ENCODE results near the gene HDLBP.

Gene HDLBP

DNA sequence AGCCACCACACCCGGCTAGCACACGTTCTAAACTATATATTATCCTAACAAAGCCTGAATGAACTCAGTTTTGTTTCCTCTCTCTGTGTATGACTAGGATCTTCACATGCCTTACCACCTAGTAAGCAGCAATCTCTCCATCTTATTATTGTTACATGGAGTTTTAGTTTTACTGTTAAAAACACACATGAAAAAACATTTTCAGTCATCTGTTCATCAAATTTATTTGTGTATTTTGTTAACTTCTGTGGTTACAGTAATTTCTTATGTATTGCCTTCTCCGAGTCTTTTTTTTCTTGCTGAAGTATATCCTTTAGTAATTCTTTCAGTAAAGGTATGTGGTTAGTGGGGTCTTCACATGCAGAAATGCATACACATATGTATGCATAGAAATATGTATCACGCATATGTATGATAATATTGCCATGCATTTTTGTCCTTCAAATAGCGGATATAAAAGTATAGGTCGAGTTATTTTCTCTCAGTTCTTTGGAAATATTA, 95.6 kb downstream of the HDLBP start:
- H3K4me3 Mint-ChIP-seq = peak overlapping the region; percentile 93
- H3K27ac Mint-ChIP-seq = no peak overlapping the region
- peaks cover 5% of the 10 kb centered on the region for H3K9me3 Mint-ChIP-seq
- peaks cover 8% of the 10 kb centered on the region for H3K27me3 Mint-ChIP-seq (ENCODE audit: low read depth, poor library complexity)
- H3K4me1 Mint-ChIP-seq = peaks cover 57% of the 10 kb centered on the region
- H3K36me3 Mint-ChIP-seq (ENCODE audit: low read depth) = peaks cover 8% of the 10 kb centered on the region
- TF ChIP-seq, protein P1, sequence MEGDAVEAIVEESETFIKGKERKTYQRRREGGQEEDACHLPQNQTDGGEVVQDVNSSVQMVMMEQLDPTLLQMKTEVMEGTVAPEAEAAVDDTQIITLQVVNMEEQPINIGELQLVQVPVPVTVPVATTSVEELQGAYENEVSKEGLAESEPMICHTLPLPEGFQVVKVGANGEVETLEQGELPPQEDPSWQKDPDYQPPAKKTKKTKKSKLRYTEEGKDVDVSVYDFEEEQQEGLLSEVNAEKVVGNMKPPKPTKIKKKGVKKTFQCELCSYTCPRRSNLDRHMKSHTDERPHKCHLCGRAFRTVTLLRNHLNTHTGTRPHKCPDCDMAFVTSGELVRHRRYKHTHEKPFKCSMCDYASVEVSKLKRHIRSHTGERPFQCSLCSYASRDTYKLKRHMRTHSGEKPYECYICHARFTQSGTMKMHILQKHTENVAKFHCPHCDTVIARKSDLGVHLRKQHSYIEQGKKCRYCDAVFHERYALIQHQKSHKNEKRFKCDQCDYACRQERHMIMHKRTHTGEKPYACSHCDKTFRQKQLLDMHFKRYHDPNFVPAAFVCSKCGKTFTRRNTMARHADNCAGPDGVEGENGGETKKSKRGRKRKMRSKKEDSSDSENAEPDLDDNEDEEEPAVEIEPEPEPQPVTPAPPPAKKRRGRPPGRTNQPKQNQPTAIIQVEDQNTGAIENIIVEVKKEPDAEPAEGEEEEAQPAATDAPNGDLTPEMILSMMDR (IDR thresholded peaks at IDR 0.05) = no peak
- DNase-seq = no peak

DNA sequence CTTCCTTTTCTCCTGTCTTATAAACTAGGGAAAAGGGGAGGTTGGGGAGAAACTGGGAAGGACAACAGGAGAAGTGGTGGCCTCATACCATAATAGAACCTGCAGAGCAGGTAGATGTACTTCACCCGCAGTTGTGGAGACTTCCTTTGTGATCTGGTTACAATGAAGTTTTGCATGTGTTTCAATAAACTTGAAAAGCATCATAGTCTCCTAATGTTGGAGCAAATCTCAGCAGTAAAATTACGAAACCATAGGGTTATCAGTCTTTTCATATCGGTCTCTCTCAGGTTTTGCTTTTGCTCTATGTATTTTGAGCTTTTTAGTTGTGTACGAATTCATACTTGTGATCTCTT, 96.5 kb downstream of the HDLBP start:
- TF ChIP-seq, protein P1 (IDR thresholded peaks at IDR 0.05) = no peak
- no peak for DNase-seq
- Mint-ChIP-seq H3K27me3 (ENCODE audit: low read depth, poor library complexity) (peaks cover 8% of the 10 kb centered on the region), H3K27ac (no peak overlapping the region), H3K4me1 (peaks cover 48% of the 10 kb centered on the region), H3K36me3 (ENCODE audit: low read depth) (peaks cover 5% of the 10 kb centered on the region), H3K4me3 (peak overlapping the region; percentile 93), H3K9me3 (peaks cover 5% of the 10 kb centered on the region)

DNA sequence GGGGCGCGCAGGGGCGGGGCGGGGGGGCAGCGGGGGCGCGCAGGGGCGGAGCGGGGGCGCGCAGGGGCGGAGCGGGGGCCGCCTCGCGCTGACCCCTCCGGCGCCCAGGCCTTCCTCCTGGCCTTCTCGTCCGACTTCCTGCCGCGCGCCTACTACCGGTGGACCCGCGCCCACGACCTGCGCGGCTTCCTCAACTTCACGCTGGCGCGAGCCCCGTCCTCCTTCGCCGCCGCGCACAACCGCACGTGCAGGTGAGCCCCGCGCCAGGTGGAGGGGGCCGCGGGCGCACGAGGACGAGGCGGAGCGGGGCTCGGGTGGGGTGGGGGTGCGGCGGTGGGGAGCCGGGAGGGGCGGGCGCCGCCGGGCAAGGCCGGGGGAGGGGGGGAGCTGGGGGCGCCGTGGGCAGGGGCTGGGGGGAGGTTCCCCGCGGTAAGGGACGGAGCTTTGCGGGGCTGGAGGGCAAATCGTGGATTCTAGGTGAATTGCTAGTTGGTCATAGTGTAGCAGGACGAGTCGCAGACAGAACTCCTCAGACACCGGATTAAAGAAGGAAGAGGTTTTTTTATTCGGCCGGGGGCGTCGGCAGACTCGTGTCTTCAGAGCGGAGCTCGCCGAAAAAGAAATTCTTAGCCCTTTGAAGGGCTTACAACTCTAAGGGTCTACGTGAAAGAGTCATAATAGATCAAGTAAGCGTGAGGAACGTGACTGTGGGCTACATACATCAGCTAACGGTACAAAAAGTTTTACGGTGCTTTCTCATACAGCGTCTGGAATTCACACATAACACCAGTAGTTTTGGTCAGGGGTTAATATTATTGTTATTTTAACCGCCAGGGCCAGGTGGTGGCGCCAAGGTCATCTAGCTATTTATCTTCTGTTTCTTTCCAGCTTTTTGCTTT, 97.1 kb downstream of the HDLBP start:
- TF ChIP-seq, protein P1 (IDR thresholded peaks at IDR 0.05) = no peak
- H3K36me3 Mint-ChIP-seq (ENCODE audit: low read depth) = peaks cover 5% of the 10 kb centered on the region
- peak overlapping the region; percentile 69 for H3K27ac Mint-ChIP-seq
- peak overlapping the region; percentile 93 for H3K4me3 Mint-ChIP-seq
- peaks cover 5% of the 10 kb centered on the region for H3K9me3 Mint-ChIP-seq
- DNase-seq = peak; percentile 71
- H3K4me1 Mint-ChIP-seq = peaks cover 42% of the 10 kb centered on the region
- peaks cover 8% of the 10 kb centered on the region for H3K27me3 Mint-ChIP-seq (ENCODE audit: low read depth, poor library complexity)

DNA sequence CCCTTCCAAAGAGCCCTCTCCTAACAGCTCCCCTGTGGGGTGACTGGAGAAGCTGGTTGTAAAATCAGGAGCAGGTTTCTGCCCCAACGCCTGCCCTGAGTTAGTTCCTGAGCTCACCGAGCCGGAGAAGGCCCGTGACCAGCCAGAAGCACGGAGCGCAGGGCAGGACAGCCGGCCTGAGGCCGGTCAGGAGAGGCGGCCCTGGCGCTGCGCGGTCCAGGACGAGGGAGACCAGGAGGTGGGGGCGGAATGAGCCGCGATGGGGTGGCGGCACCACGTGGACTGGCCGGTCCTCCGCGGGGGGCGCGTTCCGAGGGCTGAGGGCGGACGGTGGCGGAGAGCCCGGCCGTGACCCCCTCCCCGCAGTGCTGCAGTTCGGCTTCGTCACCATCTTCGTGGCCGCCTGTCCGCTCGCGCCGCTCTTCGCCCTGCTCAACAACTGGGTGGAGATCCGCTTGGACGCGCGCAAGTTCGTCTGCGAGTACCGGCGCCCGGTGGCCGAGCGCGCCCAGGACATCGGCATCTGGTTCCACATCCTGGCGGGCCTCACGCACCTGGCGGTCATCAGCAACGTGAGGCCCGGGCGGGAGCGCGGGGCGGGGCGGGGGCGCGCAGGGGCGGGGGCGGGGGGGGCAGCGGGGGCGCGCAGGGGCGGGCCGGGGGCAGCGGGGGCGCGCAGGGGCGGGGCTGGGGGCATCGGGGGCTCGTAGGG, 98.0 kb downstream of the HDLBP start:
- Mint-ChIP-seq H3K9me3 (peaks cover 5% of the 10 kb centered on the region), H3K36me3 (ENCODE audit: low read depth) (peaks cover 5% of the 10 kb centered on the region), H3K27me3 (ENCODE audit: low read depth, poor library complexity) (peaks cover 8% of the 10 kb centered on the region), H3K4me1 (peaks cover 33% of the 10 kb centered on the region), H3K4me3 (peak overlapping the region; percentile 76), H3K27ac (peak overlapping the region; percentile 92)
- DNase-seq = peak; percentile 82
- TF ChIP-seq, protein P1 (IDR thresholded peaks at IDR 0.05) = no peak

DNA sequence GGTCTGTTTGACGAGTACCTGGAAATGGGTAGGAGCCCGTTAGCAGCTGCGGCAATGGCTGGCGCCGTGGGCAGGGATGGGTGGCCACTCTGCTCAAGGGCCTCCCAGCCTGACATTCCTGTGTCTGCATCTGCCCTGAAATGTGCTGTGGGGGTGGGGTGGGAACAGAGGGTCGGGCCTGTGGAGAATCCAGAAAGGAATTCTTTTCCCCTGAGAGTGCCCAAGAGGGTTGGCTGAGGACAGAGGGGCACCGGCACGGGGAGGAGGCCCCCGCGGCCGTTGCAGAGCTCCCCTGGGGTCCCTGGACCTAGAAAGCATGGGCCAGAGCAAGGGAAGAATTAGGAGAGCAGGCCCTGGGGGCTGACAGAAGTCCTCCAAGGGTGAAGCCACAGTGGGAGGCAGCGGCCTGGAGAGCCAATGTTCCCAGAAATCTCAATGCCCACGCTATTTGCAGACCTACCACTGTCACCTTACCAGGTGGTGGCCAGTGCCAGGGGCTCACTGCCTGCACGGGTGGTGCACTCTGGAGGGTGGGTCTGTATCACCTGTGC, 99.2 kb downstream of the HDLBP start:
- TF ChIP-seq, protein P1 (IDR thresholded peaks at IDR 0.05) = no peak
- Mint-ChIP-seq H3K36me3 (ENCODE audit: low read depth) (peaks cover 5% of the 10 kb centered on the region), H3K4me1 (peaks cover 32% of the 10 kb centered on the region), H3K9me3 (peaks cover 5% of the 10 kb centered on the region), H3K27me3 (ENCODE audit: low read depth, poor library complexity) (peaks cover 10% of the 10 kb centered on the region), H3K27ac (no peak overlapping the region), H3K4me3 (peak overlapping the region; percentile 48)
- DNase-seq = peak; percentile 39

Measured in nephron progenitor cell (in vitro differentiated cells).